Measurements from ENCODE around the gene TASOR2.

TASOR2 gene, protein sequence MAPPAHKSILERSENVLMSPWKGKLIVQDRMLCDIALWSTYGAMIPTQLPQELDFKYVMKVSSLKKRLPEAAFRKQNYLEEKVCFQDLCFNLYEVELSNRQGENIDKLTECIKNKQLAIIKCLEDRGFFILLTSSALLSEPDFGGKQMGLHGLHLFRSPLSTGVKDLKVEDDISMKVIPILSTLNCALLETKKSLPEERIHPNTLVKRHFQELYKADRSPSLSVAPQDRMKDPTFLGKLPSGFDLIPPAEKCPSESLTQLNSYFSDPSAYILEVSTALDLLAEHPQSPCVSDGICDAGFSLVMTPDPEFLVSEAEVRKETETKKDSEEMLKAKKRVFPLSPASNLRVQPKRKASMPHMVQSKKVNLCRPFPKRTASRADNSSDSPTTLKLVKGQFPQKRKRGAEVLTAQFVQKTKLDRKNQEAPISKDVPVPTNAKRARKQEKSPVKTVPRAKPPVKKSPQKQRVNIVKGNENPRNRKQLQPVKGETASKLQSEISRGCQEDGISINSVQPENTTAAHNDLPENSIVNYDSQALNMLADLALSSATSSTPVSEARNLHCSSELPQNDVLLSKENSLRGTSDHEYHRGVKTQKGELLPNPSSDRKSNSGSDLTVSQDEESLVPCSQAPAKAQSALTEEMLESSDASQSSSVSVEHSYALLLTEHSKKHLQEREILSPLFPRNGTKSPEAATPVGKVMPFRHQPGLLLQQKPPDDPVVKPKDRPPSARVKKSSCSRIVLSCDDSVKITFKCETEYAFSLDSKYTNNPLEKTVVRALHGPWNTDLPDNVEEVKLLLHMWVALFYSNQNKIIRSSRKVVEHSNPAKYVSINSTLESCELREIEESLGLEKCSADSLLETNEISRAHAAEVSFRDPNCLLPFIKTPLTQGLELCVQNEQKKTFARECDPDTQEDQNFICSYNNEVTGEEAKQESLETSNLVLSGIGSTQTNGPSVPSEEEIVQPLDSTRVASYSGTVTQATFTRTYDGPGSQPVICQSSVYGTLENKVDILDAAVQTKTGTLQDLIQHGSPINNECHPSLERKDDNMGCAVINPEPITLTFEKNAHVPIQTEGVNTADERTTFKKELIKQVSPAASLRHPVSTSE (N-terminal part only)

DNA sequence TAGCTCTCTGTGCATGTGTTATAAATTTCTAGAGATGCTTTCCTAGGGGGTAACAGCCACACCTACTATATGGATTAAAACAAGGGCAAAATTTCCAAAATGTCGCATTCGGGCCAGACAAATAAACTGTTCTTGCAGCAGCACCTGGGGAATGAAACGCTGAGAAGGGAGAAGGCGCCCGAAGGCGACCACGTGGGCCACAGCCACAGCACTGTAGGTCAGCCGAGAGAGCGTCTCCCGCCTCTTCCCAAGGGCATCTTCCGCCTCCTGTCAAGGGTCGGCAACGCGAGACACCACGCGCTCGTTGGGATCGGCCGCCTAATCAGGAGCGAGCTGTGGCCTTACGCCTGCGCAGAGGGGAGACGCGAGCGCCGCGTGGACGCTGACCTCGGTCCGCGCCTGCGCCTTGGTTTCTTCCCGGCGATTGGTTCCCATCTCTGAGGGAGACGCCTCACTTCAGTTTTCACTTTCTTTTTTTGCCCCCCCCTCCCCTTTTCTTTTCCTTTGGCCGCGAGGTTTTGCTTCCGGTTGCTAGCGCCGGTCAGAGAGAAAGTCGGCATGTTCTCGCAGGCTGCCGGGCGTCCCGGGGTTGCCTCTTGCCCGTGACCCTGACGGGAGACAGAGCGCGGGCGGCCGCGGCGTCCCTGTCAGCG lies at the start of gene TASOR2:
Gene TASOR2, plus strand, starts transcription at position 521 of the 653 bp plus-strand sequence. CDS start 35,805 bp downstream, outside the sequence.
- DNase-seq (ENCODE audit: low read depth in 2 of 2), result peak; percentile 86 to 94

DNA sequence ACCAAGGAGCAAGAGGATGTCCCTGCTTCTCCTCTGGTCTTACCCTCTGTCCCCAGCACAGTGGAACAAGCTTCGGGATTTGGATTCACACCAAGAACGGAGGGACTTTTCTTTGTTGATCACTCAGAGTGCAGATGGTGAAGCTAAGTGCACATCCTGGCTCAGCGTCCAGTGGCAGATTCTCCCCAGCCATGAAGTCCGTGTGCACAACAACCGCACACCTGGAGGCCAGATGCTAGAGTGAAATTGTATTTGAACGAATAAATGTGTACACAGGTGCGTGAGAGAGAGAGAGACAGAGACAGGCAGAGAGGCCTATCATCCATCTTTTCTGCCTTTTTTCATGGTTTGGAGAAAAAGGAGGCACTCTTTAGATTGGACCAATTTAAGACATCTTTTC lies 49.7 kb upstream of the TASOR2 start:
- no peak for DNase-seq (ENCODE audit: low read depth in 2 of 2)

DNA sequence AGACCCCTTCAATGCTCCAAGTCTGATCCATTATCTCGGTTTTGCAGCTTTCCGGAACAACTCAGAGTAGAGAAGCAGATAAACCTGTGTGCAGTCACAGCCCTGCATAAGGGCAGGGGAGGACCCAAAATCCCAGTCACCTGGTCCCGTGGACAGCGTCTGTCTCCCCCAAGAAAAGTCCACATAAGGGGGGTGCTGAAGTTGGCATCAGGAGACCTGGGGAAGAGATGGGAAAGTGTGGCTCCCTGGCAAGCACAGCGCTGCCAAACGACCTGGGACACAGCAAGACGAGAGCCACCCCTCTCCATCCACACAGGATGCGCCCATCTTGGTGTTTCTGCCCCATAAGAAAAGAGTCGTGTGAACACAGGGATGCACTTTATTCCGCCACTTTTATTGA lies 46.1 kb upstream of the TASOR2 start:
- DNase-seq (ENCODE audit: low read depth in 2 of 2), result no peak

DNA sequence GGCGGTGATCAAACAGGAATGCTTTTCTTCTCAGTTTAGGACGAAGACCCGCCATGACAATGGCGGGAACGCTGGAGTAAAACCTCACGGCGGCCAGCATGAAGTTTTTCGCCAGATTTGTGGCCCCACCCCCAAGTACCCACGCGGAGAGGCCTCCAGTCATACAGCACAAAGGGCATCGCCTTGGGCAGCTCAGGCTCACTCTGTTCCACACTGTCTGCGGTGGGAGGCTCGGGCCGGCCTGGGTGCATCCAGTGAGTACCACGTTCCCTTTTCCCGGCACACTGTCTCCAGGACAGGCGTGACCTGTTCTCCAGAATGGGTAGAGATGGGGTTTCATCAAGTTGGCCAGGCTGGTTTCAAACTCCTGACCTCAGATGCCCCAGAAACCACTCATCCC lies 45.6 kb upstream of the TASOR2 start:
- DNase-seq (ENCODE audit: low read depth in 2 of 2), result no peak

DNA sequence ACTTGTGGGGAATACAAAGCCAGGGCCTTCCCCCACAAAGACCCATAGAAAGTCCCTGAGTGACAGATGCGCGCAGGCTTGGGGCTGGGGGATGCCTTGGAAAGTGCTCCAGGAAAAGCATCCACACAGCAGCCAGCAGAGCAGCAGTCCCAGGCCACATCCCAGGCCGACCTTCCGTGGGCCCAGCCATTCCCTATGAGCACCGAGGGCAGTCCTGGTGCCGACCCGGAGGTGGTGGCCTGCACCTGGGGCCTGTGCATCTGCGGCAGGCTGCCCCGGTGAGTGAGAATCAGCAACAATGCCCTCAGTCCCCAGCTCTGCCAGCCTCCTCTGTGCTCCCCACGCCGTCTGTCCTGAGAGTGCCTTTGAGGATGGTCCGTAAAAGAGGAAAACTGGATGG lies 44.6 kb upstream of the TASOR2 start:
- no peak for DNase-seq (ENCODE audit: low read depth in 2 of 2)

DNA sequence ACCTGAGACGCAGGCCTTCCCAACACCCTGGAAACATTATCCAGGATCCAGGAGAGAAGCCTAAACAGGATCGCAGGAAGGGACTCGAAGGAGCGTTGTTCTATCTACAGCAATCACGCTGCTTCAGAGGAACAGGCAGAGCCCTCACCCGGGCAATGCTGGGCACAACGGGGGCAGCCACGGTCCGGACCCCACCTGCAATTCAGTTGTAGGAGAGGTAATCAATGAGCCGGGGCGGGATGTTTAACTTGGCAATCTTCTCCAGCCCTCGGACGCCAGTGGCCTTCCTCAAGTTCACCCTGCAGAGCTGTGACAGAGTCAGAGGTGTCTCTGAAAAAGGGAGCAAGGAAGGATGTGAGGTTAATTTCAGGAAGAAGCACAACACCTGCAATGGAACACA lies 44.1 kb upstream of the TASOR2 start:
- no peak for DNase-seq (ENCODE audit: low read depth in 2 of 2)

DNA sequence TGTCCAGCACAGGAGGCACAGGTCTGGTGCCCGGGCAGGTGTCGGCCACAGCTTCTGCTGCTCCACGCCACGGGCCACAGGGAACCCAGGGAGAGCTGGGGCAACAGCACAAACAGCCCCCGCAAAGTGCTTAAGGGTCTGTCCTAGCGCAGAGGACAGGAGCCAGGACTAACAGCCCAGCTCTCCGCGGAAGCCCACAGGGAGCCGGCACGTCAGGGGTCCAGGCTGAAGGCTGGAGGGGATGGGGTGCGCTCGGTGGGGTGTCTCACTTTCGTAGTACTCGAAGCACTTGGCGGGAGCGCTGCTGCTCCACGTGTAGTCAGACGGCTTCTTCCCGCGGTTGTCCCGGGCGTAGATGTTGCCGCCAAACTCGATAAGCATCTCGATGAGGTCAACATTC lies 43.1 kb upstream of the TASOR2 start:
- DNase-seq (ENCODE audit: low read depth in 2 of 2), result no peak

DNA sequence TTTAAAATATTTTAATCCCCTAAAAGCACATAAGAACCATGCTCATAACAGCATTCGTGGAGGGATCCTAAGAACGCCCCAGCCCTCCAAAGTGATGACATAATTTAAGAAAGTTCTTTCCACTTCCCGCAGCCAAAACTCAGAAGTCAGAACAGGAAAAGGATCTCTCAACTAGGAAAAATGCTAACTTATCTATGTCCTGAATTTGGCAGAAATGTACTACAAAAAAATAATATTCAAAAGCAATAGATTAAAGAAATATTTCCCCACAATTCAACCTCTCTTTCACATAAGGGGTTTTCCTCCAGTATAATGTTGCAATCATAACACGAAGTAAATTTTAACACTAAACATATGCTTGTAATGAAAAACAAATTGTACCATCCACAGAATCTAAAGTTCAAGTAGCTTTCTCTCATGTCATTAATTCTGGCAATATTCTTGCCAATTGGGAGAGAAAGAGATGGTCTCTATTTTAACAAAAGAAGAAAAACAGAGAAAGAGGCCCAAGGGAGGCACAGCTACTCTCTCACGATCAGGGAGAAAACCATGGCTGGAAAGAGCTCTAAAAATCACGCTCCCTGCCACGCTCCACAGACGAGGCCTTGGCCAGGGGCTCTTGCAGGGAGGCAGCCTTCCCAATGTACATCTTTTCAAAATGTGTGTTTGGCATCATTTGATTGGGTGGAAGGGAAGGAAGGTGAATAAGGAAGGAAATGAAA lies 41.1 kb upstream of the TASOR2 start:
- no peak for DNase-seq (ENCODE audit: low read depth in 2 of 2)

DNA sequence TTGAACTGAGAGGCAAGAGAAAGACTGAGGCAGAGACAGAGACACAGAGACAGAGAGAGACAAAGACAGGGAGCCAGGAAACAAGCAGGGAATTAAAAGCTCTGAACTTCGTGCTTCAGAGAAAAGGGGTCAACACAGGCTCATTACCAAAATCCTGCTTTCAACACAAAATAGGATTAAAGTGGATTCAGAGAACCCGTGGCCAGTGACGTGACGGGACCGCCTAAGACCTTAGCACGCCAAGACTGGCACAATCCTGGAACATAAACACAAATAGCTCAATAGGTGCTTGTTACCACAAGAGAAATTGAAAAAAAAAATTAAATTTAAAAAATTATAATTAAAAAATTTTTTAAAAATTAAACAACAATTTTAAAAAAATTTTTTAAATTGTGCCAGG lies 39.7 kb upstream of the TASOR2 start:
- DNase-seq (ENCODE audit: low read depth in 2 of 2), result no peak

DNA sequence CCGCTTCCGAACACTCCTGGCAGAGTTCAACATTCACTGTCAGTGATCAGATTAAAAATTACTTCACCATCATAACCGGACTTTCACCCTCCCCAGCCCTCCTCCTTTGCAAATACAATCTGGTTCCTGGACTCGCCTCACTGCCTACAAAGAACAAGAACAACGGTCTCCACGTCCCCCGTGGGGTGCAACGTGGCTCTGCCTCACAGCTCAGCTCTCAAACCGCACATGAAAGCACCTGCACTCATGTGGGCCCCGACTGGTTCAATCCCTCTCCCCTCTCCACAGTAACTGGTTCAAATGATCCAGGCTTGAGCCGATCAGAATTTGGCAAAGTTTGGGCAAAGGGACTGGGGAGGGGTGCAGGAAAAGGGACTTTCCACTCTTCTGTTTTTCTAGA lies 39.3 kb upstream of the TASOR2 start:
- no peak for DNase-seq (ENCODE audit: low read depth in 2 of 2)

DNA sequence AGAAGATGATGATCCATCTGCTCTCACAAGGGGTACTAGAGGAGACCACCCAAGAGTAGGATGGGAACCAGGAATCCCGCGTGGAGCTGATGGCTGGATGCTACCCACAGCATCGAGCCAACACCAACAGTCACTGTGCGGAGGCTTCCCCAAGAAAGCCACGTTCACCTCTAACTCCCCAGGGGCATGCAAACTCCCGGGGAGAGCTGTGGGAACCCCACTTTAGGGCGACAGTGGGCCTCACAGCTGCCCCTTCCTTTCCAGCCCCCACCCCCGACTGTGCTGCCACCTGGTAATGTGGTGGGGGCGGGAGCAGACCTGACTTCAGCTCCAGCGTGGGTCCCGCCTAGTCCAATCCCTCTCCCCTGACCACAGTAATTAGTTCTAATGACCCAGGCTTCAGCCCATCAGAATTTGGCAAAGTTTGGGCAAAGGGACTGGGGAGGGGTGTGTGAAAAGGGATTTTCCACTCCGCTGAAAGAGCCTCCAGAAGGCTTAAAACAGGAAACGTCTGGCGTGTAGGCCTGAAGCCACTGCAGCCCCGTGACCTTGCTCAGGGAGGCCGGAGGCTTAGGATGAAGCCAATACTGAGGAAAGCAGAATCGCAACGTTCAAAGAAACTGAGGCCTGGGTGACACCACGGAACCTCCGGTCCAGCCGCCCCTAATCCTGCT lies 38.6 kb upstream of the TASOR2 start:
- no peak for DNase-seq (ENCODE audit: low read depth in 2 of 2)

DNA sequence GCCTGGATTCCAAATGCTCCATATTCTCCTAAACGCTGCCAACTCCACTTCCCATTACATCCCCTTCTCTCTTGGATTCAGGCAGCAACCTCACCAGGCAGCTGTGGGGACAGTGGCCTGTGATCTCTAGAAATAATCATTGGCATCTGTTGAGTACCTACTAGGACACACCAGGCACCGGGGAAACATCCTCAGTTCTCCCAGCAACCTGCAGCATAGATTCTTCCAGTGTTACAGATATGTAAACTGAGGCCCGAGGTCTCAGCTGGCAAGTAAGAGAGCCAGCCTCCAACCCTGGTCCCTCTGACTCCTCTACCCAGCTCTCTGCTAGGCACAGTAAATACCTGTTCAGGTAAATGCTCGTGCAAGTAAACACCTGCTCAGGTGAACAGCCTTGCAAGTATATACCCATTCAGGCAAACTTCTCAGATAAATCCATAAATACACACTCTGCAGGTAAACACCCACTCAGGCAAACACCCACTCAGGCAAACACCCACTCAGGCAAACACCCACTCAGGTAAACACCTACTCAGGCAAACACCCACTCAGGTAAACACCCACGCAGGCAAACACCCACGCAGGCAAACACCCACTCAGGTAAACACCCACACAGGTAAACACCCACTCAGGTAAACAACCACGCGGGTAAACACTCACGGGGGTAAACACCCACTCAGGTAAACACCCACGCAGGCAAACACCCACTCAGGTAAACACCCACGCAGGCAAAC lies 37.0 kb upstream of the TASOR2 start:
- DNase-seq (ENCODE audit: low read depth in 2 of 2), result no peak

DNA sequence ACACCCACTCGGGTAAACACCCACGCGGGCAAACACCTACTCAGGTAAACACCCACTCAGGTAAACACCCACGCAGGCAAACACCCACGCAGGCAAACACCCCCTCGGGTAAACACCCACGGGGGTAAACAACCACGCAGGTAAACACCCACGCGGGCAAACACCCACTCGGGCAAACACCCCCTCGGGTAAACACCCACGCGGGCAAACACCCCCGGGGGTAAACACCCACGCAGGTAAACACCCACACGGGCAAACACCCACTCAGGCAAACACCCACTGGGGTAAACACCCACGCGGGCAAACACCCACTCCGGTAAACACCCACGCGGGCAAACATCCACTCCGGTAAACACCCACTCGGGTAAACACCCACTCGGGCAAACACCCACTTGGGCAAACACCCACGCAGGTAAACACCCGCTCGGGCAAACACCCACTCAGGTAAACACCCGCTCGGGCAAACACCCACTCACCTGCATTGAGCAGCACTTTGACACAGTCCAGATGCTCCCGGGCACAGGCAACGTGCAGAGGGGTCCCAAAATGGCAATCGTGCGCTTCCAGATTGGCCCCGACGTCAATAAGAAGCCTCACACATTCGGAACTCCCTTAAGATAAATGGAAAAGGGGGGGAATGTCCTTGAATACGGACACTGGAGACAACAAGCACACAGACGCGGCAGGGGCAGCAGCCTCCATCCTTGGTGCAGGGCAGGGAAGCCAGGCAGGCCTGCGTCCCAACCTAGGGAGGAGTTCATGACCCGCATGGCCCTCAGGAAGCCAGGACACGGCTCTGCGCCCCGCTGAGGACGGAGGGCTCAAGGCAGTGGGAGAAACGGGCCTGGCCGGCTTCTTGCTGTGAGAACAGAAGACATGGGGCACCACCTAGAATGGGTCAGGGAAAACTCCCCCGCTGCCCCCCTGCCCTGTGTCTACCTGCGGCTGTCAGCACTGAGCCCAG lies 35.9 kb upstream of the TASOR2 start:
- DNase-seq (ENCODE audit: low read depth in 2 of 2), result no peak

DNA sequence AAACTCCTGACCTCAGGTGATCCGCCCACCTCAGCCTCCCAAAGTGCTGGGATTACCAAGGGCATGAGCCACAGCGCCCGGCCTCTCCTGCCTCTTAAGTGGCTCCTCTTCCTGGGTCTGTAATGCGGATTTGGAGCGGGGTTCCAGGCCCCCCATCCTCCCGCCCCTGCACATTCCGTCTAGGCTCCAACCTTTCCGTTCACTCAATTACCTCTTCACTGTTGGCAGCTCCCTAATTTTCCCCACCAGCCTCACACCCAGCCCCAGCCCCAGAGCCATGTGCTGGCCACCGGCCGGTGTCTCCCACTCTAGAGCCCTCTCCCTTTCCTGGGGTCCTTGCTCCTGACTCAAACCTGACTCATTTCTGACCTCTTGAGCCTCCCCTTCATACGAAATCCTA lies 34.9 kb upstream of the TASOR2 start:
- DNase-seq (ENCODE audit: low read depth in 2 of 2), result no peak

DNA sequence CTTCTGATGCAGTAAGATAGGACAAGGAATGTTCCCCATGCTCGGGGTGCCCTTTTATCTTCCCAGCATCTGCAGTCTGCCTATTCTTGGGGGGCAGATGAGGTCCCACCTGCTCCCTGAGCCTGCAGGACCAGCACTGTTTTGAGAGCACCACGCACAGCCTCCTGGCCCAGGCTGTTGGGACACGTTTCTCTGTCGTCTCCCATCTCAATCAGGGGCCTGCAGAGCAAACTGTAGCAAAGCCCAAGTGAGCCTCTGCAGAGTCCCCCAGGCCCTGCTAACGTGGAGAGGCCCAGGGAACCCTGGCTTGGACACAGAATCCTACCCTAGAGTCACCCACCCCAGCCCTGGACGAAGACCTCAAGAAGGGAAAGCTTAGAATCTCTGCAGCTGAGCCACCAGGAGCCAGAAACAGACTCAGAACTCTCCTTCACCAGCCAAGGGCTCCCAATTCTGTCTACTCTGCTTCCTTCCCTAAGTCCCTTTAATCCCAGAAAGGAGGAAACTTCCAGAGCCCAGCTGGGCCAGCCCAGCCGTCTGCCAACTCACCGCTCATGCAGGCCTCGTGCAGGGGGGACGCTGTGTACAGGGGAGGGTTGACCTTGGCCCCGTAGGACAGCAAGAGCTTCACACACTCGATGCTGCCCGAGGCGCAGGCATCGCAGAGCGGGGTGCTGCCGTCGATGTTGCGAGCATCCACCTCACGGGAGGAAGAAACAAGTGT lies 33.8 kb upstream of the TASOR2 start:
- no peak for DNase-seq (ENCODE audit: low read depth in 2 of 2)

DNA sequence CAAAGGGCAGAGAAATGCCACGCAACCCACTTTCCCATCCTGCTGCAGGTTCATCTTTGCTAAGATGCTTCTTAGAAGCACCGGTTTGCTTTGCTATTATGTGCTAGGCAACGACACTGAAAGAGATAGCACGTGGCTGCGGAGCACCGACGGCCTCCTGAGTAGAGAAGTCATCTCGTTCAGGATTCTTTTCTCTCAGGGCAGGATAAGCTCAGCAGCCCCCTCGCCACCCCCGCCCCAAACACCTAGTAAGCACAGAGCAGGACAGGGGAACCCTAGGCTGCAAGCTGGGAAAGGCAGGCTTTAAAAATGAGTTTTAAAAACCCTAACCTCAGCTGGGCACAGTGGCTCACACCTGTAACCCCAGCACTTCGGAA lies 33.3 kb upstream of the TASOR2 start:
- DNase-seq (ENCODE audit: low read depth in 2 of 2), result no peak

DNA sequence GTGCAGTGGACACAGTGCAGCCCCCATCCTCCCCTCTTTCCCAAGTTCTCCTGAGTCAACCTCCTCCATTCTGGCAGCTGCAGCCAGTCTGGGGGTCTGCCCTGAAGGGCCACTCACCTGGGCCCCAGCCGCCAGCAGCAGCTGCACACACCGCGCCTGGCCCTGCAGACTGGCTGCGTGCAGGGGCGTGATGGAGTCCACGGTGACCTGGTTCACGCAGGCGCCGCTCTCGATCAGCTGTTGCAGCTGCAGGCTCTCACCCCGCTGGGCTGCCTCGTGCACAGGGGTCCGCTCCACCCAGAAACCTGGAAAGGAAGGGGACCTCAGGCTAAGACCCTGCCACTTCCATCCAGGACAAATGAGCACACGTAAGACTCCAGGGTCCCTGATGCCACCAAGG lies 31.9 kb upstream of the TASOR2 start:
- no peak for DNase-seq (ENCODE audit: low read depth in 2 of 2)

DNA sequence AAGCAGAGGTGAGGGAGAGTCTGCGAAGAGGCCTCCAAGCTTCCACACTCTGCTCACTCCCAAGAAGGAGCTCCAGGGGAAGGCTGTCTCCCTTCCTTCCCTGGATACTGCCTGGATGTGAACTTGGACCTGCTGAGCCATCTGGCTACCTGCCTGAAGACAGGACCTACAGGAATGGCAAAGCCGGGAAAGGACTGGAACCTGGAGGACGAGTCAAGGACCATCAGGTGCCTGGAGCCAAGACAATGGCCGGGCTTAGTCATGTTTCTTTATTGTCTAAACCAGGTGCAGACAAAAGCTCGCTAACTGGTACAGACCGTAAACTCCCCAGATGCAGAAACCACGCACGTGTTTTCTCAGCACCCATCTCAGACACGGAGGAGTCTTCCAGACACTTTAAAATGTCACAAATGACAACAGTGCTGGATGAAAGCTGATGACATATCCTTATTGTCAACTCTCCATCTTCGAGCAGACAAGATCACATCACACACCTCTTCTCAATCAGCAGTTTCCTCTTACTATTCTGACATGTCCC lies 30.4 kb upstream of the TASOR2 start:
- DNase-seq (ENCODE audit: low read depth in 2 of 2), result no peak

Measured in stimulated activated CD4-positive, alpha-beta T cell treated with anti-CD3 and anti-CD28 coated beads, Interleukin-1b, Interleukin-23, amount 100 ng/mL, for 1 hour (primary cell).